GM19238 (cell line): ENCODE data around the gene TBC1D1.

Source experiments
- DNase-seq: peaks from one replicate; pipeline ENCODE4 v3.0.0; 2011; ENCODE audit warnings: low spot score; ENCODE audit not compliant: insufficient read length

Gene TBC1D1

DNA sequence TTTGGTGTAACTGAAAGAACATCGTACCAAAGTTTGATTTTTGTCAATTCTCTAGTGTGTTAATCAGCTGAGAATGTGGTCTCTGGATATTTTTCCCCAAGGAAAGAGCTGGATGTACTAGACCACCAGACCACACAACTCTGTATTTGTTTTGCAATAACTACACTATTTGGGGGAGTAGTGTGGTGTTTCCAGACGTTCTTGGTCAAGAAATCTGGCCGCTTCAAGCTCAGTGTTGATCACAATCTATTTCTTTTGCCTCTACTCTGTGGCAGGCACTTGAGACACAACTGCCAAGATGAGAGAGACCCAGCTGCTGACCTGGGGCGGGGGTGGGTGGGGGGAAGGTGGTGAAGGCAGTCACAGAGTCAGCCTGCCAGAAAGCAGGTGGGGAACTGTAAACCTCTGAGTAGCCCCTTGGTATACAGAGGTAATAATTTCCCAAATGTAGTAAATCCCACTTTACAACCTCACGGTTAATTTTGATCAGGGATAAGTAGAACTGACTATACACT, 99.9 kb downstream of the TBC1D1 start:
- no peak for DNase-seq

GRCh38 chr4:37991623-37992410, 100.9 kb downstream of the TBC1D1 start:
- no peak for DNase-seq

DNA sequence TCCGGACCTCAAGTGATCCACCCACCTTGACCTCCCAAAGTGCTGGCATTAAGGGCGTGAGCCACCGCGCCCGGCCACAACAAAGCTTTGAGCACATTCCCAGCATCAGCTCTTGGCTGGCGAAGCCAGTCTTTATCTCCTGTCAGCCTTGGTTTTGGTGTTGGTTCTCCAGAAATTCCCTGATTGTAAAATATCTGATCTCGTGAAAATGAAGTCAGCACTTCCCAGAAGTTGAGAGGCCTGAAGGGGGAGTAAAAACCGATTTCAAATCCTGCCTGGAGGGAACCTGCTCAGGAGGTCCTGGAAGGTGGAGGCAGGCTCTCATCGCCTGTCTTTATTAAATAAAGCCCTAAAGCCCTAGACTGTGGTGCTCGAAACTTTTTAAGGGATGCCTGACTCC, 102.9 kb downstream of the TBC1D1 start:
- DNase-seq, result no peak

- no peak for DNase-seq
Observed at GRCh38 chr4:37994569-37994968, 103.7 kb downstream of the TBC1D1 start.

- no peak for DNase-seq
Observed at GRCh38 chr4:37995299-37995821, 104.5 kb downstream of the TBC1D1 start.

GRCh38 chr4:37995981-37996775, 105.3 kb downstream of the TBC1D1 start:
- DNase-seq, result no peak

- no peak for DNase-seq
Observed at GRCh38 chr4:37998226-37998625, 107.3 kb downstream of the TBC1D1 start.

GRCh38 chr4:37999000-37999716, 108.3 kb downstream of the TBC1D1 start:
- DNase-seq, result no peak

DNA sequence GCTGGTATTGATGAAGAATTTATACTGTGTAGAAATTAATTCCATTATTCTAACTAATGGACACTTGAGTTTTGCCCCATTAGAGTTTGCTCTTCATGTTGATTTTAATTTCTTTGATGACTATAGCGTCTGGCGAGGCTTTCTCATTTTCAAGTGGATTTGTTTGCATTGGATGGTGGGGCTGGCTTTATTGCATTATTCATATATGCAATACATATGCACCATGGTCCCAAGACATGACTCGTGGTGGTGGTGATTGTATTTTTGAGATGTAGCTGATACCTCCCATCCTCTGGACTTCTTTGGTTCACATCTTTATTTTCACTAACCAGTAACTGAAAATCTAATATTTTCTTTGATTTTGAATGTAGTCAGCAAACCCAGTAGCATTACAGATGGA, 109.1 kb downstream of the TBC1D1 start:
- no peak for DNase-seq

DNA sequence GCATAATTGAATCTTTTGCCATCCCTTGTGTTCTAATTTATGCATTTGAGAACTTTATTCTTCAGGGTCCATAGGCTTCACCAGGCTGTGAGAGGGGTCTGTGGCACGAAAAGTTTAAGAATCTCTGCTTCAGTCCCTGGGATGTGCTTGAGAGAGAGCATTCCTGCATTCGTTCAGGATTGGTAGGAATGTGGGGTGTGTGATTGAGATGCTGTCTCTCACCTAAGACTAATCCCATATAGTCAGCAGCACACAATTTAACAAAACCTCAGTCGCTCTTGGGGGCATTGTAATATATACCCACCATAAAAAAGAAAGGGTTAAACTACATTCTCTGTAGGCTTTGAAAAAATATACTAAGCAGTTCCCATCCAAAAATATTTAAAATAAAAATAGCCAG, 111.0 kb downstream of the TBC1D1 start:
- no peak for DNase-seq

GRCh38 chr4:38002451-38003071, 111.7 kb downstream of the TBC1D1 start:
- no peak for DNase-seq

- DNase-seq, result no peak
Observed at GRCh38 chr4:38003102-38003501, 112.2 kb downstream of the TBC1D1 start.

DNA sequence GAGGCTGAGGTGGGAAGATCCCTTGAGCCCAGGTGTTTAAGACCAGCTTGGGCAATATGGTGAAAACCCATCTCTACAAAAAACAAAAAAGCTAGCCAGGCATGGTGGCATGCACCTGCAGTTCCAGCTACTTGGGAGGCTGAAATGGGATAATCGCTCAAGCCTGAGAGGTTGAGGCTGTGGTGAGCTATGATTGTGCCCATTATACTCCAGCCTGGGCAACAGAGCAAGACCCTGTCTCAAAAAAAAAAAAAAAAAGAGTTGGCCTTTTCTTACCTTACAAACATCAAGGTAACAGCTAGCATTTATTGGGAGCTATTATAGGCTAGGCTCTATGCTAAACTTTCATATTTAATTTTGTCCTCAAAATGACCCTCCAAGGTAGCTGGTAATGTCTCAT, 112.7 kb downstream of the TBC1D1 start:
- no peak for DNase-seq

- no peak for DNase-seq
Observed at GRCh38 chr4:38004062-38004461, 113.2 kb downstream of the TBC1D1 start.

GRCh38 chr4:38004887-38005286, 114.0 kb downstream of the TBC1D1 start:
- DNase-seq, result no peak

GRCh38 chr4:38005637-38006036, 114.8 kb downstream of the TBC1D1 start:
- DNase-seq, result no peak

- DNase-seq, result no peak
Observed at GRCh38 chr4:38007645-38008044, 116.8 kb downstream of the TBC1D1 start.

DNA sequence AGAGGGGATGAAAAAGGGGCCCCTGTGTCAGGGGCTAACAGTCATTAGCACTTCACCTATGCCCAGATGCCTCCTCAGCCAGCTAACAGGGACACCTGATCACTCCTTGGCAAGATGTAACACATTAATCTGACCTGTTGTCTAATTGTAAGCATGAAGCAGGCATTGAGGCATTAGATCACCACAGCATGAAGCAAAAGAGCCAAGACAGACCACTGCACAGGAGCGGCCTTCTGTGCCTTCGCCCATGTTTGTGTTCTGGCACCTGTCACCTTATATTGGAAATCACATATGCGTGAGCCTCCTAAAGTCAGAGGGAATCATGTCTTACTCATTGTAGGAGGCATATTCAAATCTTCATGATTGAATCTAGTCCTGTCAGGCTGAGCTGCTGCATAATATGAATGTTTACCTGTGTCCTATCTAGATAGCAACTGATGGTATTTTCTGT, 117.7 kb downstream of the TBC1D1 start:
- no peak for DNase-seq

GRCh38 chr4:38009421-38009820, 118.5 kb downstream of the TBC1D1 start:
- no peak for DNase-seq

- DNase-seq, result no peak
Observed at GRCh38 chr4:38009949-38010348, 119.1 kb downstream of the TBC1D1 start.

- no peak for DNase-seq
Observed at GRCh38 chr4:38011511-38012162, 120.8 kb downstream of the TBC1D1 start.
